ENCODE measurements around the gene ATF2. TPM values are rescaled to one million over a fixed set of nuclear protein-coding genes. Genes with fewer than 3 reads are reported as not detected.

ATF2 gene
- total and polyA plus RNA-seq, 2 donors: 32.1 to 42.4 TPM

GRCh38 chr2:175030380-175031271 is 137.4 kb downstream of the ATF2 start:
- DNase-seq (ENCODE audit: low read depth in 6 of 9, low spot score in 9 of 9): peak in 4 of 9 donors; percentile 4 to 40 (median 18)
- Histone ChIP-seq H3K36me3 (ENCODE audit: control insufficient read depth in 2 of 2, insufficient read depth in 2 of 2, low read length in 1 of 2) (no peaks in the 10 kb centered on the region), H3K9me3 (ENCODE audit: control insufficient read depth in 2 of 2, insufficient read depth in 1 of 2, low read length in 1 of 2) (no peaks in the 10 kb centered on the region), H3K27me3 (ENCODE audit: control insufficient read depth in 2 of 2, insufficient read depth in 1 of 2, low read length in 1 of 2) (no peaks in the 10 kb centered on the region), H3K4me3 (ENCODE audit: low read length in 2 of 2) (no peak overlapping the region), H3K4me1 (ENCODE audit: control insufficient read depth in 2 of 2, insufficient read depth in 2 of 2, low read length in 2 of 2) (no peaks in the 10 kb centered on the region), H3K27ac (ENCODE audit: low read depth in 1 of 2, low read length in 1 of 2) (no peak overlapping the region)
- WGBS: 94% methylated on average over 5 of the region's 5 CpGs

- Histone ChIP-seq H3K9me3 (ENCODE audit: control insufficient read depth in 2 of 2, insufficient read depth in 1 of 2, low read length in 1 of 2) (no peaks in the 10 kb centered on the region), H3K27me3 (ENCODE audit: control insufficient read depth in 2 of 2, insufficient read depth in 1 of 2, low read length in 1 of 2) (no peaks in the 10 kb centered on the region), H3K27ac (ENCODE audit: low read depth in 1 of 2, low read length in 1 of 2) (no peak overlapping the region), H3K4me3 (ENCODE audit: low read length in 2 of 2) (no peak overlapping the region), H3K4me1 (ENCODE audit: control insufficient read depth in 2 of 2, insufficient read depth in 2 of 2, low read length in 2 of 2) (no peaks in the 10 kb centered on the region), H3K36me3 (ENCODE audit: control insufficient read depth in 2 of 2, insufficient read depth in 2 of 2, low read length in 1 of 2) (no peaks in the 10 kb centered on the region)
- no peak for DNase-seq (ENCODE audit: low read depth in 6 of 9, low spot score in 9 of 9)
- 96% methylated on average over 3 of the region's 3 CpGs for WGBS
Observed at GRCh38 chr2:175027755-175028154, 140.2 kb downstream of the ATF2 start.

GRCh38 chr2:175026385-175026784 is 141.6 kb downstream of the ATF2 start:
- no peaks in the 10 kb centered on the region for H3K9me3 ChIP-seq (ENCODE audit: control insufficient read depth in 2 of 2, insufficient read depth in 1 of 2, low read length in 1 of 2)
- DNase-seq (ENCODE audit: low read depth in 6 of 9, low spot score in 9 of 9): no peak
- H3K4me1 ChIP-seq (ENCODE audit: control insufficient read depth in 2 of 2, insufficient read depth in 2 of 2, low read length in 2 of 2): no peaks in the 10 kb centered on the region
- H3K27ac ChIP-seq (ENCODE audit: low read depth in 1 of 2, low read length in 1 of 2): no peak overlapping the region
- 92% methylated on average over 2 of the region's 2 CpGs for WGBS
- H3K27me3 ChIP-seq (ENCODE audit: control insufficient read depth in 2 of 2, insufficient read depth in 1 of 2, low read length in 1 of 2): no peaks in the 10 kb centered on the region
- no peaks in the 10 kb centered on the region for H3K36me3 ChIP-seq (ENCODE audit: control insufficient read depth in 2 of 2, insufficient read depth in 2 of 2, low read length in 1 of 2)
- no peak overlapping the region for H3K4me3 ChIP-seq (ENCODE audit: low read length in 2 of 2)

GRCh38 chr2:175025946-175026345 is 142.1 kb downstream of the ATF2 start:
- Histone ChIP-seq H3K27ac (ENCODE audit: low read depth in 1 of 2, low read length in 1 of 2) (no peak overlapping the region), H3K27me3 (ENCODE audit: control insufficient read depth in 2 of 2, insufficient read depth in 1 of 2, low read length in 1 of 2) (no peaks in the 10 kb centered on the region), H3K4me3 (ENCODE audit: low read length in 2 of 2) (no peak overlapping the region), H3K36me3 (ENCODE audit: control insufficient read depth in 2 of 2, insufficient read depth in 2 of 2, low read length in 1 of 2) (no peaks in the 10 kb centered on the region), H3K9me3 (ENCODE audit: control insufficient read depth in 2 of 2, insufficient read depth in 1 of 2, low read length in 1 of 2) (no peaks in the 10 kb centered on the region), H3K4me1 (ENCODE audit: control insufficient read depth in 2 of 2, insufficient read depth in 2 of 2, low read length in 2 of 2) (no peaks in the 10 kb centered on the region)
- DNase-seq (ENCODE audit: low read depth in 6 of 9, low spot score in 9 of 9): no peak
- WGBS: 94% methylated on average over 1 of the region's 1 CpG

GRCh38 chr2:175025233-175025632 is 142.8 kb downstream of the ATF2 start:
- 95% methylated on average over 3 of the region's 3 CpGs for WGBS
- H3K36me3 ChIP-seq (ENCODE audit: control insufficient read depth in 2 of 2, insufficient read depth in 2 of 2, low read length in 1 of 2): no peaks in the 10 kb centered on the region
- no peaks in the 10 kb centered on the region for H3K4me1 ChIP-seq (ENCODE audit: control insufficient read depth in 2 of 2, insufficient read depth in 2 of 2, low read length in 2 of 2)
- no peak overlapping the region for H3K27ac ChIP-seq (ENCODE audit: low read depth in 1 of 2, low read length in 1 of 2)
- no peaks in the 10 kb centered on the region for H3K9me3 ChIP-seq (ENCODE audit: control insufficient read depth in 2 of 2, insufficient read depth in 1 of 2, low read length in 1 of 2)
- H3K4me3 ChIP-seq (ENCODE audit: low read length in 2 of 2): no peak overlapping the region
- H3K27me3 ChIP-seq (ENCODE audit: control insufficient read depth in 2 of 2, insufficient read depth in 1 of 2, low read length in 1 of 2): no peaks in the 10 kb centered on the region
- DNase-seq (ENCODE audit: low read depth in 6 of 9, low spot score in 9 of 9): no peak

GRCh38 chr2:175022923-175023322 is 145.1 kb downstream of the ATF2 start:
- WGBS: 96% methylated on average over 3 of the region's 3 CpGs
- Histone ChIP-seq H3K9me3 (ENCODE audit: control insufficient read depth in 2 of 2, insufficient read depth in 1 of 2, low read length in 1 of 2) (no peaks in the 10 kb centered on the region), H3K27ac (ENCODE audit: low read depth in 1 of 2, low read length in 1 of 2) (no peak overlapping the region), H3K27me3 (ENCODE audit: control insufficient read depth in 2 of 2, insufficient read depth in 1 of 2, low read length in 1 of 2) (no peaks in the 10 kb centered on the region), H3K4me3 (ENCODE audit: low read length in 2 of 2) (no peak overlapping the region), H3K4me1 (ENCODE audit: control insufficient read depth in 2 of 2, insufficient read depth in 2 of 2, low read length in 2 of 2) (no peaks in the 10 kb centered on the region), H3K36me3 (ENCODE audit: control insufficient read depth in 2 of 2, insufficient read depth in 2 of 2, low read length in 1 of 2) (no peaks in the 10 kb centered on the region)
- no peak for DNase-seq (ENCODE audit: low read depth in 6 of 9, low spot score in 9 of 9)

Other genes starting within 250 kb of the ATF2 start
- gene CHN1, start 162.8 kb downstream of the ATF2 start, total RNA-seq: 3.1 TPM
- gene CHN1, start 162.8 kb downstream of the ATF2 start, polyA plus RNA-seq: 5.0 TPM
- 209 TPM for gene ATP5MC3, start 13.5 kb upstream of the ATF2 start, total RNA-seq
- gene ATP5MC3, start 13.5 kb upstream of the ATF2 start, polyA plus RNA-seq: 184 TPM

Measured in thymus (tissue), 11 donors.